ENCODE measurements around the gene TPBGL.

- no peak for TF ChIP-seq POLR2A (IDR thresholded peaks at IDR 0.05)
- no peak for TF ChIP-seq CTCF (IDR thresholded peaks at IDR 0.05)
These were observed 1.5 kb downstream of the TPBGL start for GRCh38 chr11:75241906-75242644.
